Measurements from ENCODE around the gene EDN3. TPM values are rescaled to one million over a fixed set of nuclear protein-coding genes. Genes with fewer than 3 reads are reported as not detected.

The EDN3 gene
- not detected for total RNA-seq
- long read RNA-seq = 0 reads

- intact Hi-C loops (cut with DNase I) = no loop called here
- no peak for DNase-seq (ENCODE audit: low spot score)
Measured at GRCh38 chr20:59300333-59301081, at the start of gene EDN3. Gene EDN3, plus strand, starts transcription at chr20:59300611. Its CDS starts 202 bp downstream, at chr20:59300813.

GRCh38 chr20:59253325-59253724, 47.1 kb upstream of the EDN3 start:
- intact Hi-C loops (cut with DNase I) = no loop called here
- no peak for DNase-seq (ENCODE audit: low spot score)

GRCh38 chr20:59253779-59254319, 46.6 kb upstream of the EDN3 start:
- intact Hi-C loops (cut with DNase I) = no loop called here
- no peak for DNase-seq (ENCODE audit: low spot score)

- intact Hi-C loops (cut with DNase I) = no loop called here
- no peak for DNase-seq (ENCODE audit: low spot score)
Measured at GRCh38 chr20:59255256-59255655, 45.2 kb upstream of the EDN3 start.

- DNase-seq (ENCODE audit: low spot score) = no peak
- intact Hi-C loops (cut with DNase I) = no loop called here
Measured at GRCh38 chr20:59258221-59258621, 42.2 kb upstream of the EDN3 start.

GRCh38 chr20:59259946-59260345, 40.5 kb upstream of the EDN3 start:
- intact Hi-C loops (cut with DNase I) = no loop called here
- no peak for DNase-seq (ENCODE audit: low spot score)

GRCh38 chr20:59265298-59265697, 35.1 kb upstream of the EDN3 start:
- DNase-seq (ENCODE audit: low spot score) = no peak
- intact Hi-C loops (cut with DNase I) = no loop called here

- no peak for DNase-seq (ENCODE audit: low spot score)
- intact Hi-C loops (cut with DNase I) = no loop called here
Measured at GRCh38 chr20:59268870-59269269, 31.5 kb upstream of the EDN3 start.

- intact Hi-C loops (cut with DNase I) = no loop called here
- no peak for DNase-seq (ENCODE audit: low spot score)
Measured at GRCh38 chr20:59269411-59270025, 30.9 kb upstream of the EDN3 start.

- intact Hi-C loops (cut with DNase I) = no loop called here
- no peak for DNase-seq (ENCODE audit: low spot score)
Measured at GRCh38 chr20:59270380-59270779, 30.0 kb upstream of the EDN3 start.

GRCh38 chr20:59273739-59274357, 26.6 kb upstream of the EDN3 start:
- DNase-seq (ENCODE audit: low spot score) = no peak
- intact Hi-C loops (cut with DNase I) = no loop called here

- intact Hi-C loops (cut with DNase I) = no loop called here
- DNase-seq (ENCODE audit: low spot score) = no peak
Measured at GRCh38 chr20:59276938-59277337, 23.5 kb upstream of the EDN3 start.

- DNase-seq (ENCODE audit: low spot score) = no peak
- intact Hi-C loops (cut with DNase I) = no loop called here
Measured at GRCh38 chr20:59284470-59284869, 15.9 kb upstream of the EDN3 start.

GRCh38 chr20:59289994-59290393, 10.4 kb upstream of the EDN3 start:
- DNase-seq (ENCODE audit: low spot score) = no peak
- intact Hi-C loops (cut with DNase I) = no loop called here

- DNase-seq (ENCODE audit: low spot score) = no peak
- intact Hi-C loops (cut with DNase I) = no loop called here
Measured at GRCh38 chr20:59291740-59292383, 8.5 kb upstream of the EDN3 start.

GRCh38 chr20:59295531-59295930, 4.9 kb upstream of the EDN3 start:
- no peak for DNase-seq (ENCODE audit: low spot score)
- intact Hi-C loops (cut with DNase I) = no loop called here

- DNase-seq (ENCODE audit: low spot score) = no peak
- intact Hi-C loops (cut with DNase I) = no loop called here
Measured at GRCh38 chr20:59297686-59298085, 2.7 kb upstream of the EDN3 start.

GRCh38 chr20:59299945-59300332, 472 bp upstream of the EDN3 start:
- intact Hi-C loops (cut with DNase I) = no loop called here
- no peak for DNase-seq (ENCODE audit: low spot score)

- no peak for DNase-seq (ENCODE audit: low spot score)
- intact Hi-C loops (cut with DNase I) = no loop called here
Measured at GRCh38 chr20:59301343-59302007, 1.1 kb downstream of the EDN3 start.
